ENCODE data around the gene NFE2L1.

DNA sequence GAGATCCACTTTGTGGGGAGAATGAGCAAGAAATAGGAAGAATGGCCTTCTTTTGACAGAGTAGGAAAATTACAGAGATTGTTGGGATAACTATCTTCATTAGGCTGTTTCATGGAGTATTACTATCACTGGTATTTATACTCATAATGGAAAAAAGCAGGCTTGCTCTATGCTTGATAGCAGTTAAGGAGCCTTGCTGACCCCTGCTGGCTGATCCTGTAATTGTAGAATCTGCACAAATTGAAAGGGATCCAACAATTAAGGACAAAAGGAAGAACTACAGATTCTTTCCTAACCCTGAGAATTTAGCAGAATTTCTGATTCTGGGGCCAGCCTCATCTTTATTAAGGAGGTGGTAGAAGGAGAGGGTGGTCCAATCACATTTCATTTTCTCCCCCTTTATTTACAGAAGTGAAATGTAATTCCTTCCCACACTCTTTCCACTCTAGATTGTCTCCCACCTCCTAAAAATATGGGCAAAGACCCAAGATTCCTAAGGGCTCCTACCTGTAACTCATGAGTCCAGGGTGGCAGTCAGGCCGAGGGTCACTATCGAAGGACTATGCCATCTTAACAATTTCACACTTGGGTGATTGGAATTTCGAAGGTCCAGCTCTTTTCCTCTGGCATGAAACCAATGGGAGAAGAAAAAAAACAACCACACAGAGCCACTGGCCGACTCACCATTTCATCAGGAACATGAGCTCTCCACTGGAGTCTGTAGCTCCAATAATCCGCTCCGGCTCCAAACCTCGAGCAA, 26.3 kb downstream of the NFE2L1 start:
- no peak for TF ChIP-seq POLR2AphosphoS5 (IDR thresholded peaks at IDR 0.05; ENCODE audit: low read depth, low read length)
- no peak for TF ChIP-seq POLR2A (IDR thresholded peaks at IDR 0.05; ENCODE audit: low read depth, low read length)
